PC-3 (cell line): ENCODE results near the gene ATP10A.
A peak's percentile ranks its signal among the peaks of the same experiment; 100 is the strongest.

ENCODE experiments used
- EZH2 ChIP-seq: fragments of 300-600 bp; sonication (generic); IDR thresholded peaks from one replicate; pipeline ENCODE4 v1.6.1; 2017; ENCODE audit warnings: antibody characterized with exemption, mild to moderate bottlenecking, low read length; ENCODE audit not compliant: unreplicated experiment
- EZH2phosphoT487 ChIP-seq: fragments of 300-600 bp; sonication (generic); IDR thresholded peaks from 2 replicates; pipeline ENCODE4 v1.6.1; 2018; ENCODE audit warnings: mild to moderate bottlenecking, antibody characterized with exemption, low read length, borderline replicate concordance
- TF ChIP-seq, protein P1 (sequence below): fragments of 300-600 bp; sonication (generic); conservative IDR thresholded peaks from 2 replicates; pipeline ENCODE4 v1.5.1; 2017; ENCODE audit warnings: antibody characterized with exemption, low read depth, mild to moderate bottlenecking, low read length

DNA sequence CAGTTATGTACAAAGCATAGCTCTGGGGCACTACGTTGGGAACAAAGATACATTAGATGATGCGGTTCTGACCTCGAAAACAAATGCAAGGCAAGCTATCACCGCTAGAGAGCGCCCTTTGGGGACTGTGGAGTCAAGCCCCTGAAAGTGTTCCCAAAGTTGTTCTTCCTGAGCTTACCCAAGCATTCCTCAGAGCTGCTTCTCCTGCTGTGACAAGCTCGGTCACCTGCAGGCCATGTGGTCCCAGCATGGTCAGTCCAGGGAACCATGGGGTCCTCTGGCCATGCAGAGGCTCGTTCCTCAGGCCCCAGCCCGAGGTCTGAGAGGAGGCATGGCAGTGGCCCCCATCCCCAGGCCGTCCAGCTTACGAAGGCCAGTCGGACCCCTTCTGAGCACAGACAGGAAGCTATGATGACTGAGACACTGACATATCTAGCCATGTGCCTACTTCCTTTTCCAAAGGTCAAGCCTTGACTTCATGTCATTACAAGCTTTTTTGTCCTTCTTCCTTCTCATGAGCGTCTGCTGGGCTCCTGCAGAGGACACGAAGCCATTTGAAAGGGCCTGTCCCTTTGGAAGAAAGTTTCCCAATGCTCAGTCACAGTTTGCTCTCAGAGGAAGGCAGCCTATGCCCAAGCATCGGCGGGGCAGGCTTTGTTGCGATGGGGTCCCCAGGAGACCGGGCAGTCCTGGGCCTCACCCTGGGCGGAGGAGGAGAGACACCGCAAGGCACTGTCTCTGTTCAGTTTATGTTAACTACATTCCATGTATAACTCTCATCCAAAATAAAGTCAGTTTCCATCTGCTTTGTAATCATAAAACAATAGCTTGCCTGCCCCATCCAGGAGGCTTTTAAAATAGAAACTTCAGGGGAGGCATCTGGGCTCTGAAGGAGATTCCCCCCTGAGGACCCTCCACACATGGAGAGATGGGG lies 79.3 kb downstream of the ATP10A start:
- TF ChIP-seq, protein P1, sequence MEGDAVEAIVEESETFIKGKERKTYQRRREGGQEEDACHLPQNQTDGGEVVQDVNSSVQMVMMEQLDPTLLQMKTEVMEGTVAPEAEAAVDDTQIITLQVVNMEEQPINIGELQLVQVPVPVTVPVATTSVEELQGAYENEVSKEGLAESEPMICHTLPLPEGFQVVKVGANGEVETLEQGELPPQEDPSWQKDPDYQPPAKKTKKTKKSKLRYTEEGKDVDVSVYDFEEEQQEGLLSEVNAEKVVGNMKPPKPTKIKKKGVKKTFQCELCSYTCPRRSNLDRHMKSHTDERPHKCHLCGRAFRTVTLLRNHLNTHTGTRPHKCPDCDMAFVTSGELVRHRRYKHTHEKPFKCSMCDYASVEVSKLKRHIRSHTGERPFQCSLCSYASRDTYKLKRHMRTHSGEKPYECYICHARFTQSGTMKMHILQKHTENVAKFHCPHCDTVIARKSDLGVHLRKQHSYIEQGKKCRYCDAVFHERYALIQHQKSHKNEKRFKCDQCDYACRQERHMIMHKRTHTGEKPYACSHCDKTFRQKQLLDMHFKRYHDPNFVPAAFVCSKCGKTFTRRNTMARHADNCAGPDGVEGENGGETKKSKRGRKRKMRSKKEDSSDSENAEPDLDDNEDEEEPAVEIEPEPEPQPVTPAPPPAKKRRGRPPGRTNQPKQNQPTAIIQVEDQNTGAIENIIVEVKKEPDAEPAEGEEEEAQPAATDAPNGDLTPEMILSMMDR: peak; percentile 49
- TF ChIP-seq EZH2 (no peak), EZH2phosphoT487 (no peak)
